Fibroblast of skin of left quadriceps (primary cell): ENCODE results near the gene GRWD1.

Experiments
- DNase-seq, 2 experiments: peaks; one replicate each; pipeline ENCODE4 v3.0.0-alpha.2; 2013; ENCODE audit warnings: low read depth in 2 of 2

GRWD1 gene

DNA sequence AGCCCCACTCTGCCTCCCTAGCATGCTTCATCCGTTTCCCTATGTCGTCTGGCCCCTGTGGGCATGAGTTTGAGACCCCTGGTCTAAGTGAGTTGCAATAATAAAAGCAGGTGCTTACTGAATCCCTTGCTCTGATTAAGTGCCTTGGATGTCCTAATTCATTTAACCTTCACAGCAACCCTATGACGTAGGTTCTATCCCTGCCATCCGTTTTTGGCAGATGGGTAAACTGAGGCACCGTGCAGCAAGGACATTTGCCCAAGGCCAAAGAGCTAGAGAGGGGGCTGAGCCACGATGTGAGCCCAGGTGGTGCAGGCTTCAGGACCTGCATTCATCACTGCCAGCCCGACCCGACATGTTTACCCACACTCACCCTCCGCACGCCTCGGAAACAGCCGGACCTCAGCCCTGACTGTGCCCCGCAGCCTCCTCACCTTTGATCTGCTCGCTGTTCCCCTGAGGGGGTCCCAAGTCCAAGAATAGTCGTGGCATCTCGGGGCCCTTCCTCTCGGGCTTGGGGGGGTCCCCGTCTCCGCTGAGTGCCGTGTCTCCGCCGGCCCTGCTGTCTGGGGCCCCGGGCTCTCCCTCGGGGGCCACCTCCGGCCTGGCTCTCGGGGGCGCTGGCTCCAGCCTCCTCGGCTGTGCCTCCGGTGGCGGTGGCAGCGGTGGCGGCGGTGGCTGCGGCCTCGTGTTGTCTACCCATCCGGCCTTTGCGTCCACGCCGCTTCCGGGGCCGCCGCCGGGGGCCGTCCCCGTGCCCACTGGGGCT lies 51.4 kb downstream of the GRWD1 start:
- no peak for DNase-seq

DNA sequence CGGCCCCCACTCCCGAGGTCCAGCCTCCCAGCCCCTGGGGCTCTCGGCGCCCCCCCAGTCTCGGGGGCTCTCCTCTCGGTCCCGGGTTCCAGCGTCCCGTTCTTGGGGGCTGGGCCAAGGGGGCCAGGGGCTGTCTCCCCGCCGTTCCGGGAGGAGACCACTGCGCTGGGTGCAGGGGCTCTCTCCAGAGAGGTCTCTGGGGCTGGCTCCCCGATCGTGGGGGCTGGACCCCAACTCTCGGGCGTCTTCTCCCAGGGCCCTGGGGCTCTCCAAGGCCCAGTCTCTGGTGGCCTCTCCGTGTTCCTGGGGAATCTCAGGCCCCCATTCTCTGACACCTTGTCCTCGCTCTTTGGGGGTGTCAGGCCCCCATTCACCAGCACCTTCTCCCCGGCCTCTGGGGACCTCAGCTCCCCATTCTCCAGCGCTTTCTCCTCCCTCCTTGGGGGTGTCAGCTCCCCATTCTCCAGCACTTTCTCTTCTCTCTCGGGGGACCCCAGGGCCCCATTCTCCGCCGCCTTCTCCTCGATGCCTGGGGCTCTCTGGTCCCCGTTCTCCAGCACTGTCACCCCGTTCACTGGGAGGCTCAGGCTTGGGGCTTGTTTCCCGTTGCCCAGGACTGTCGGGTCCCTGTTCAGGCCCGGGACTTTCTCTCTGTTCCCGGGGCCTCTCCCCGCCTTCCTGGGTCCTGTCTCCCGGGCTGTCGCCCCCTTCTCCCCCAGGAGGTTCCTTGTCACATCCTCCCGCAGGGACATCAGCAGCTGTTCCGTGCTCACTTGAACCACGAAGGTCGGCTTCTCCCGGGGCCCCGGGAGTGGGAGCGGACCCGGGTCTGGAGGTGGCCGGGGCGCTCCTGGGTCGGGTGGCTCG lies 52.2 kb downstream of the GRWD1 start:
- no peak for DNase-seq

DNA sequence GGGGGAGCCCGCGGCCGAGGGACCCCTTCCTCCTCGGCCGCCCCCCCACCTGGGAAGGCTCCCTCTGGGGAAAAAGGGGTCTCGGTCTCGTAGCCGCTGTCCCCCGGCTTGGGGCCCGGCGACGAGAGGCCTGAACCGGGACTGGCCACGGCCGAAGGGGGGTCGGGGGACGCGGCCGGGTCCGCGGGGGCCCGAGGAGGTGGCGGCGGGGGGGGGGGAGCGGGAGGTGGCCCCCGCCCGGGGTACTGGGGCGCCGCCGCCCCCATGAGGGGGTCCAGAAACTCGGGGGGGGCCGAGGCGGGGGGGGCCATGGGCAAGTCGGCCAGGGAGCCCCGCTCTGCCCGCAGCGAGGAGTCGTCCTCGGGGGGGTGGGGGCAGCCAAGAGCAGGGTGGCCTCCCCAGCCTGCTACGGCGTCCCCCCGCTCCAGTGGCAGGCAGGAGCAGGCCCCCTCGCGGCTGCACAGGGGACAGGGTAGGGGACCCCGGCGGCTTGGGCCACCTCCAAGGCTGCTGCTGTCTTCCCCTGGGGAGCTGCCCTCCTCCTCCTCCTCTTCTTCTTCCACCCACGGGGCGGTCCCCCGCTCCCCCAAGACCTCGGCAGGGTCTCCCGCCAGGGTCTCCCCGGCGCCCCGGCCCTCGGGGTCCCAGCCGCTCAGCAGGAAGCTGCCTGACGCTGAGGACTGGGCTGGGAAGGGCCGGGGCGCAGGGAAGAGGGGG lies 53.0 kb downstream of the GRWD1 start:
- DNase-seq, result no peak

DNA sequence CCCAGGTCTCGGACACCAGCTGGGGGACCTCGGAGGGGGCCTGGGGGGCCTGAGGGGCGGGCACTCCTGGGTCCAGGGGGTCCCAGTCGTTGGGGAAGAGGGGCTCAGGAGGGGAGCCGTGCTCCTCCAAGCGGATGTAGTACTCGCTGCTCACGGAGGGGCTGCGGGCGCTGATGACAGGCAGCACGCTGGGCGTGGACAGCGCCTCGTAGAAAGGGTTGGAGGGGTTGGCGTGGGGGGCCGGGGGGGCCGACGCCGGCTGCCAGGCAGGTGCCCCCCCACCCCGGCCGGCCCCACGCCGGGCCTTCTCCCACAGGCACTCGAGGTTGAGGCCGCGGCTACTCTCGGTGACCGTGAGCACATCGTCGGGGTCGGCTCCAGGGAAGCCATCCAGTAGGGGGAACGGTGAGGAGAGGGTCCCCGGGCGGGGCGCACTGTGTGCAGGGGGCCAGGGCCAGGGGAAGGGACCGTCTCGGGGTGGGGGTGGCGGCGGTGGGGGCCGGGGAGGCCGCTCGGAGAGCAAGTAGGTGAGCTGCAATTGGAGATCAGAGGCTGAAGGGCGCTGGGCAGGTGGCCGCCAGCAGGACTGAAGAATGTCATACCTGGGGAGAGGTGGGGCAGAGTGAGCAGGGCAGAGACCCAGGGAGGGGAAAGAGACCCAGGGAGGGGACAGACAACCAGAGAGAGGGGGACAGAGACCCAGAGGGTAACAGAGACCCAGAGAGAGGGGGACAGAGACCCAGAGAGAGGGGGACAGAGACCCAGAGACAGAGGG lies 53.7 kb downstream of the GRWD1 start:
- no peak for DNase-seq

DNA sequence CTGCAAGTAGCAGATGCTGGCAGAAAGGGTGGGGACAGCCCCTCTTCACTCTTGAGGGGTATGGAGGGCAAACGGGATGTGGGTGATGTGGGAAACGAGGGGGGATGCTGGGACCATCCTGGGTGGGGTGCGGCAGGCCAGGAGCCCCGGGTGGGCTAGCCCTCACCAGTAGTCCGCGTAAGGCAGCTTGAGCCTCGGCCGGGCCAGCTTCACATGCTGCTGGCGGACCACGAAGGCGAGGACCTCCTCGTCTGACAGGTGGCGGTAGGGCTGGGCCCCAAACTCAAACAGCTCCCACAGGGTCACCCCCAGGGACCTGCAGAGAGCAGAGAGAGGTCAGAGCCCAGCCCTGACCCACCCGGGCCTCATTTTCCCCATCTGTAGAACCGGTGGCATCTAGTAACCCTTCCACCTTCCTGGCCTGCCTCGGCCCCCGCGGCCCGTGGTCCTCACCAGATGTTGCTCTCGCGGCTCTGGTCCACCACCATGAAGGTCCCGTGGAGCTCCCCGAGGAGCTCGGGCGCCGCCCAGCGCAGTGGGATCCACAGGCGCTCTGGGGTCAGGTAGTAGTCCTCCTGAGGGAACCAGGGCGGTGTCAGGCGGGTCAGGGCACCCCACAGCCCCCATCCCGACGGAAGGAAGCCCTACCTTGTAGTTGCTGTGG lies 55.2 kb downstream of the GRWD1 start:
- DNase-seq, result no peak

- no peak for DNase-seq
Measured at GRCh38 chr19:48501494-48502349, 55.9 kb downstream of the GRWD1 start.

DNA sequence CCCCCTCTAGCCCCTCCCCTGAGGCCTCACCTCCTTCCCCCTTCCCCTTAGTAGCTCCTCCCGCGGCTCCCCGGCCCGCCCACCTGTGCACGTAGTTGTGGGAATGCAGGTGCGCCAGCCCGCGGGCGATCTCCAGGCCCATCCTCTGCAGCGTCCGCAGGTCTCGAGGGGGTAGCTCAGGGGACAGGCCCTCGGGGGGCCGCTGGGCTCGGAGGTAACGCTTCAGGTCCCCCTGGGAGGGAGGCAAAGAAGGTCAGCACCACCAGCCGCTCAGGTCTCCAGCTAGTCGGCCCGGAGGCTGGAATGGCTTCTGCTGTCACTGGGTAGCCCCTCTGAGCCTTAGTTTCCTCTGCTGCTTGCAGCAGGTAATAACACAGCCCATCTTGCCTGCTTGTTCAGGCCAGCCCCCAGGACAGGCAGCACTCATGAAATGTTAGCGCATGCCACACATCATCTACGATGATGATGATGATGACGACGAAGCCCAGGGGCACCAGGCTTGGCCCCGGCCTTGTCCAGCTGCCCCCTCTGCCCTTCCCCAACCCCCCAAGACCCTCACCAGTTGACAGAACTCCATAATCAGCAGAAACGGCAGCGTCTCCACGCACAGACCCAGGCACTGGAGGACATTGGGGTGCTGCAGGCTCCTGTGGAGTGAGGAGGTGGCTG lies 56.7 kb downstream of the GRWD1 start:
- no peak for DNase-seq

GRCh38 chr19:48506138-48506733 lies 60.5 kb downstream of the GRWD1 start:
- no peak for DNase-seq
